Spleen (tissue), 7 donors: ENCODE results near the gene GALNT18.

Source experiments
- POLR2A ChIP-seq, 3 donors: fragments of 450-650 bp; IDR thresholded peaks; one replicate each; pipeline ENCODE4 v1.5.1; 2017; ENCODE audit warnings: antibody characterized with exemption in 3 of 3, mild to moderate bottlenecking in 1 of 3
- TF ChIP-seq, protein P1 (sequence below), 11 experiments: fragments of 200-600 bp in 7 of 11; fragments of 450-650 bp in 4 of 11; sonication (generic) in 4 of 11; IDR thresholded peaks in 8 of 11; conservative IDR thresholded peaks in 3 of 11; 1 replicate in 7 of 11; 2 replicates in 4 of 11; pipeline versions ENCODE4 v1.4.0 to v1.8.0; 2016 to 2021; ENCODE audit warnings: antibody characterized with exemption in 11 of 11, inconsistent platforms in 4 of 11, mild to moderate bottlenecking in 1 of 11
- donor health status: DM: no; HTN: no; CAD: no; lungs with moderate emphysema.
- donor health status: DM: no; HTN: no; CAD: no.
- donor health status: DM: no; HTN: no; CAD: no.

- no peak for TF ChIP-seq POLR2A (IDR thresholded peaks at IDR 0.05)
- TF ChIP-seq, protein P1, sequence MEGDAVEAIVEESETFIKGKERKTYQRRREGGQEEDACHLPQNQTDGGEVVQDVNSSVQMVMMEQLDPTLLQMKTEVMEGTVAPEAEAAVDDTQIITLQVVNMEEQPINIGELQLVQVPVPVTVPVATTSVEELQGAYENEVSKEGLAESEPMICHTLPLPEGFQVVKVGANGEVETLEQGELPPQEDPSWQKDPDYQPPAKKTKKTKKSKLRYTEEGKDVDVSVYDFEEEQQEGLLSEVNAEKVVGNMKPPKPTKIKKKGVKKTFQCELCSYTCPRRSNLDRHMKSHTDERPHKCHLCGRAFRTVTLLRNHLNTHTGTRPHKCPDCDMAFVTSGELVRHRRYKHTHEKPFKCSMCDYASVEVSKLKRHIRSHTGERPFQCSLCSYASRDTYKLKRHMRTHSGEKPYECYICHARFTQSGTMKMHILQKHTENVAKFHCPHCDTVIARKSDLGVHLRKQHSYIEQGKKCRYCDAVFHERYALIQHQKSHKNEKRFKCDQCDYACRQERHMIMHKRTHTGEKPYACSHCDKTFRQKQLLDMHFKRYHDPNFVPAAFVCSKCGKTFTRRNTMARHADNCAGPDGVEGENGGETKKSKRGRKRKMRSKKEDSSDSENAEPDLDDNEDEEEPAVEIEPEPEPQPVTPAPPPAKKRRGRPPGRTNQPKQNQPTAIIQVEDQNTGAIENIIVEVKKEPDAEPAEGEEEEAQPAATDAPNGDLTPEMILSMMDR (IDR thresholded peaks at IDR 0.05 in 8 of 11, conservative IDR thresholded peaks at IDR 0.05 in 3 of 11): no peak
Observed at GRCh38 chr11:11415901-11416300, 205.9 kb downstream of the GALNT18 start.
